ENCODE measurements around the gene MGAT4A.
A peak's percentile ranks its signal among the peaks of the same experiment; 100 is the strongest.
"Not testable (repeated sequence)": the region's sequence is repeated elsewhere in the genome, so short reads cannot be mapped to it uniquely, and the experiment has no call there.

Gene MGAT4A

DNA sequence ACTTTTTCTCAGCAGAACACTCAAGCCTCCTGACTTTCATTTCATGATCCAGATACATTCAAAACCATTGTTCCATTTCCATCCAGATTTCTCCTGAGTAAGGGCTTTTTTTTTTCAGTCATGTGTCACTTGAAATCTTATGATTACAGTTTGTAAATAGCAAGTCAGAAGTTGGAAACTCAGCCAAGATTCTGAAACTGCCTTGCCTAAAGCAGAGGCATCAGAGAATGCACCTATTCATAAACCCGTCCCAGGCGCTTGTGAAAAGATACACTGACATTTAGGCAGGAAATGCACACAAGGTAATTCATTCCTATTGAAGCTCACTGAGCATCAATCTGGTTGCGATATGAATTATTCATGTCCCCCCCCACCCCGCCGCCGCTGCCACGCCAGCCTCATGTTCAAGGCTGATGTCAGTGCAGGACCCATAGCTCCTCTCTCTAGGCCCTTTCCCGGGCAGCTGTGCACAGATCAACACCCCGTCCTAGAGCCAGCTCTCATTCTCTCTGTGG is 30.4 kb upstream of the MGAT4A start:
- no peak for TF ChIP-seq CTCF (IDR thresholded peaks at IDR 0.05; ENCODE audit: low read depth, low read length)
- peak in 1 of 2 donors; percentile 14 for DNase-seq (ENCODE audit: low read depth in 2 of 2)
- no peak overlapping the region for H3K4me3 ChIP-seq (replicated peaks in 1 of 2; ENCODE audit: low read depth in 2 of 2, low read length in 2 of 2)

DNA sequence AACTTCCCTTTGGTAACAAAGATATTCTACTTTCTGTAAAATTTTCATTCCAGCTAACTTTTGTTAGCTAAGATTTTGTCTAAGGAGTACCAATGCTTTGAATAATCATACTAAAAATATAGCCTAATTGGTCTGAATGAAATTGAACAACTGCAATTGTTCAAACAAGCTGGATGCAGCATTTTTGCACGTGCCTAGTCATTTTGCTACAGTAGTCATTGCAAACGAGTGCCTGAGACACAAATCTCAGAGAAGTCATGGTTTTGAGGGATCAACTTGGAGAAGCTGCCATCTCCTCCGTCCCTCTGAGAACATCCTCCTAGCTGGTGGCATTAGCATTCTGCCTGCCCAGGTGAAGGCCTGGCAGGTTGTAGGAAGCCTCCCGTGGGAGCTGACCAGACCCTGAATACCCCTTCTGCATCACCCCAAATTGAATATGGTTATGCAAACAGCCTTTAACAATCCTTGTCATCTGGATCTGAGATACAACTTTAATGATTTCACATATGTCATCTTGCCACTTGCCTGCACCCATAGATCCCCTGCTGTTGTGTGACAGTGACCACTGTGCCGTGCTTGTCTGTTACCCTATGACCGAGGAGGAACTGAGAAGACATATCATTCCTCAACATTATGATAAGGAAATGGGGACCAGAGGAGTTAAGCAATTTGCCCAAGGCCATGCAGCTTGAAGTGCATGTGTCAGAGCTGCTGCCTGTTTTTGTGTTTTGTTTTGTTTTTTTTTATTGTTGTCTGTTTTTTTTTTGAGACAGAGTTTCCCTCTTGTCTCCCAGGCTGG is 29.1 kb upstream of the MGAT4A start:
- DNase-seq (ENCODE audit: low read depth in 2 of 2), result no peak
- no peak for TF ChIP-seq CTCF (IDR thresholded peaks at IDR 0.05; ENCODE audit: low read depth, low read length)

GRCh38 chr2:98759338-98759737 is 28.4 kb upstream of the MGAT4A start:
- TF ChIP-seq CTCF (IDR thresholded peaks at IDR 0.05; ENCODE audit: low read depth, low read length), result no peak
- H3K4me3 ChIP-seq (replicated peaks in 1 of 2; ENCODE audit: low read depth in 2 of 2, low read length in 2 of 2), result no peak overlapping the region
- no peak for DNase-seq (ENCODE audit: low read depth in 2 of 2)

More for the DNA sequence above, 29.1 kb upstream of the MGAT4A start:
- no peak overlapping the region for H3K4me3 ChIP-seq (replicated peaks in 1 of 2; ENCODE audit: low read depth in 2 of 2, low read length in 2 of 2)

- DNase-seq (ENCODE audit: low read depth in 2 of 2), result peak; percentile 93 to 98
- no peak overlapping the region for H3K4me3 ChIP-seq (replicated peaks in 1 of 2; ENCODE audit: low read depth in 2 of 2, low read length in 2 of 2)
- peak; percentile 9 for TF ChIP-seq CTCF (IDR thresholded peaks at IDR 0.05; ENCODE audit: low read depth, low read length)
Observed at GRCh38 chr2:98757904-98758421, 27.0 kb upstream of the MGAT4A start.

- no peak overlapping the region for H3K4me3 ChIP-seq (replicated peaks in 1 of 2; ENCODE audit: low read depth in 2 of 2, low read length in 2 of 2)
- TF ChIP-seq CTCF (IDR thresholded peaks at IDR 0.05; ENCODE audit: low read depth, low read length), result no peak
- no peak for DNase-seq (ENCODE audit: low read depth in 2 of 2)
Observed at GRCh38 chr2:98753801-98754200, 22.9 kb upstream of the MGAT4A start.

- not testable (repeated sequence) for DNase-seq (ENCODE audit: low read depth in 2 of 2); H3K4me3 ChIP-seq (replicated peaks in 1 of 2; ENCODE audit: low read depth in 2 of 2, low read length in 2 of 2)
Observed at GRCh38 chr2:98752711-98753110, 21.8 kb upstream of the MGAT4A start.

- DNase-seq (ENCODE audit: low read depth in 2 of 2), result no peak
- no peak overlapping the region for H3K4me3 ChIP-seq (replicated peaks in 1 of 2; ENCODE audit: low read depth in 2 of 2, low read length in 2 of 2)
- TF ChIP-seq CTCF (IDR thresholded peaks at IDR 0.05; ENCODE audit: low read depth, low read length), result no peak
Observed at GRCh38 chr2:98751748-98752147, 20.8 kb upstream of the MGAT4A start.

Measured in cardiac fibroblast (primary cell).